Loucy (cell line): ENCODE data around the gene ZBTB7B.

Experiments
- H2AFZ ChIP-seq: fragments of 200-600 bp; sonication (generic); 2 replicates; pipeline ENCODE4 v1.6.0; 2016; ENCODE audit warnings: antibody characterized with exemption, mild to moderate bottlenecking, low read length, moderate library complexity
- H3F3A ChIP-seq: fragments of 200-600 bp; 2 replicates; pipeline ENCODE4 v1.6.0; 2016; ENCODE audit warnings: antibody characterized with exemption, low read depth, mild to moderate bottlenecking
- H3K27me3 ChIP-seq: fragments of 200-600 bp; sonication (generic); 2 replicates; pipeline ENCODE4 v1.6.1; 2014; ENCODE audit warnings: low read length, mild to moderate bottlenecking; ENCODE audit not compliant: insufficient read depth, poor library complexity, severe bottlenecking
- H3K36me3 ChIP-seq: fragments of 200-600 bp; sonication (generic); 2 replicates; pipeline ENCODE4 v1.6.1; 2016; ENCODE audit warnings: low read length; ENCODE audit not compliant: insufficient read depth
- H3K4me1 ChIP-seq: fragments of 200-600 bp; sonication (generic); 2 replicates; pipeline ENCODE4 v1.5.1; 2014; ENCODE audit warnings: low read length, mild to moderate bottlenecking; ENCODE audit not compliant: insufficient read depth, poor library complexity, severe bottlenecking
- H3K4me2 ChIP-seq: fragments of 200-600 bp; sonication (generic); 2 replicates; pipeline ENCODE4 v1.6.0; 2014; ENCODE audit warnings: antibody characterized with exemption, low read length, low read depth, mild to moderate bottlenecking; ENCODE audit not compliant: poor library complexity, severe bottlenecking
- H3K4me3 ChIP-seq: fragments of 200-600 bp; sonication (generic); 2 replicates; pipeline ENCODE4 v1.5.1; 2014; ENCODE audit warnings: low read length, mild to moderate bottlenecking, mixed read lengths; ENCODE audit not compliant: poor library complexity, severe bottlenecking
- H3K79me2 ChIP-seq: fragments of 200-600 bp; sonication (generic); 2 replicates; pipeline ENCODE4 v1.6.1; 2014; ENCODE audit warnings: low read length; ENCODE audit not compliant: insufficient read depth
- H3K9ac ChIP-seq: fragments of 200-600 bp; sonication (generic); 2 replicates; pipeline ENCODE4 v1.6.0; 2014; ENCODE audit warnings: mild to moderate bottlenecking, low read depth, low read length, moderate library complexity; ENCODE audit not compliant: poor library complexity, severe bottlenecking
- H3K9me2 ChIP-seq: fragments of 200-600 bp; sonication (generic); replicated peaks from 2 replicates; pipeline ENCODE4 v1.6.1; 2016; ENCODE audit warnings: low read depth, low read length, mixed read lengths
- H3K9me3 ChIP-seq: fragments of 200-600 bp; sonication (generic); 2 replicates; pipeline ENCODE4 v1.6.1; 2014; ENCODE audit warnings: mild to moderate bottlenecking, antibody characterized with exemption, low read length, low read depth; ENCODE audit not compliant: insufficient read depth
- H4K20me1 ChIP-seq: fragments of 200-600 bp; sonication (generic); 2 replicates; pipeline ENCODE4 v1.6.0; 2014; ENCODE audit warnings: antibody characterized with exemption, low read length, mild to moderate bottlenecking; ENCODE audit not compliant: insufficient read depth, poor library complexity, severe bottlenecking
- EZH2phosphoT487 ChIP-seq: fragments of 200-600 bp; IDR thresholded peaks from 2 replicates; pipeline ENCODE4 v1.6.1; 2018; ENCODE audit warnings: antibody characterized with exemption, mild to moderate bottlenecking, moderate library complexity, borderline replicate concordance
- TF ChIP-seq, protein P1 (sequence below): fragments of 200-600 bp; sonication (generic); conservative IDR thresholded peaks from 2 replicates; pipeline ENCODE4 v1.5.1; 2014; ENCODE audit warnings: mild to moderate bottlenecking, antibody characterized with exemption, low read length

Gene ZBTB7B

DNA sequence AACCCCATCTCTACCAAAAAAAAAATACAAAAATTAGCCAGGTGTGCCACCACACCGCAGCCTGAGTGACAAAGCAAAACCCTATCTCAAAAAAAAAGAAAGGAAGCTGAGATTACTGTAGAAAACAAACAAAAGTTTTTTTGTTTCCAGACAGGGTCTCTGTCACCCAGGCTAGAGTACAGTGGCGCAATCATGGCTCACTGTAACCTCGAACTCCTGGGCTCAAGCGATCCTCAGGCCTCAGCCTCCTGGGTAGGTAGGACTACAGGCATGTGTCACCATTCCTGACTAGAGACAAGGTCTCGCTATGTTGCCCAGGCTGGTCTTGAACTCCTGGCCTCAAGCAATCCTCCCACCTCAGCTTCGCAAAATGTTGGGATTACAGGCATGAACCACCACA, 38.2 kb upstream of the ZBTB7B start:
- Histone ChIP-seq H3K9me3 (no peaks in the 10 kb centered on the region), H3K27me3 (no peaks in the 10 kb centered on the region), H3K9me2 (no peaks in the 10 kb centered on the region), H4K20me1 (peaks cover 13% of the 10 kb centered on the region), H3K79me2 (peaks cover 51% of the 10 kb centered on the region), H3K4me1 (peaks cover 22% of the 10 kb centered on the region), H3K36me3 (peaks cover 40% of the 10 kb centered on the region; the same call in 1 of the 2 replicates), H3F3A (no peaks in the 10 kb centered on the region; the same call in 1 of the 2 replicates), H3K9ac (no peak overlapping the region), H3K4me2 (no peak overlapping the region), H2AFZ (no peak overlapping the region), H3K4me3 (no peak overlapping the region)
- no peak for TF ChIP-seq EZH2phosphoT487
- TF ChIP-seq, protein P1, sequence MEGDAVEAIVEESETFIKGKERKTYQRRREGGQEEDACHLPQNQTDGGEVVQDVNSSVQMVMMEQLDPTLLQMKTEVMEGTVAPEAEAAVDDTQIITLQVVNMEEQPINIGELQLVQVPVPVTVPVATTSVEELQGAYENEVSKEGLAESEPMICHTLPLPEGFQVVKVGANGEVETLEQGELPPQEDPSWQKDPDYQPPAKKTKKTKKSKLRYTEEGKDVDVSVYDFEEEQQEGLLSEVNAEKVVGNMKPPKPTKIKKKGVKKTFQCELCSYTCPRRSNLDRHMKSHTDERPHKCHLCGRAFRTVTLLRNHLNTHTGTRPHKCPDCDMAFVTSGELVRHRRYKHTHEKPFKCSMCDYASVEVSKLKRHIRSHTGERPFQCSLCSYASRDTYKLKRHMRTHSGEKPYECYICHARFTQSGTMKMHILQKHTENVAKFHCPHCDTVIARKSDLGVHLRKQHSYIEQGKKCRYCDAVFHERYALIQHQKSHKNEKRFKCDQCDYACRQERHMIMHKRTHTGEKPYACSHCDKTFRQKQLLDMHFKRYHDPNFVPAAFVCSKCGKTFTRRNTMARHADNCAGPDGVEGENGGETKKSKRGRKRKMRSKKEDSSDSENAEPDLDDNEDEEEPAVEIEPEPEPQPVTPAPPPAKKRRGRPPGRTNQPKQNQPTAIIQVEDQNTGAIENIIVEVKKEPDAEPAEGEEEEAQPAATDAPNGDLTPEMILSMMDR = no peak

DNA sequence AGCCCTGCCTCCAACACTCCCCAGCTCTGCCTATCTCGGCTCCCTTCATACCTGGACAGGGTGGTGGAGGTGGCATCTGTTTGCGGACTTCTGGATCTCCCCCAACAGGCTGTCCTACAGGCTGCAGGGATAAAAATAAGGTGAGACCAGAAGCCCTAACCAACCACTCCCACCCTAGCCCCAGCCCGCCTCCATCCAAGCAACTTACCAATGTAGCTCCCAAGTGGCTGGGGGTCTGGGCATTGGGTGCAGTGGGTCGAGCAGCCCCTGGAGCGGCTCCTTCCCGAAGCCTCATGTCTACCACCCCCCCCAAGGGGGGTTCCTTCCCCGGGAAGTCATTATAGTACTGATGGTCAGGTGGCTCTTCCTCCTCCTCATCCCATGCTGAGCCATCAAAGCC, 36.5 kb upstream of the ZBTB7B start:
- Histone ChIP-seq H3K4me1 (peaks cover 30% of the 10 kb centered on the region), H3K79me2 (peaks cover 51% of the 10 kb centered on the region)

DNA sequence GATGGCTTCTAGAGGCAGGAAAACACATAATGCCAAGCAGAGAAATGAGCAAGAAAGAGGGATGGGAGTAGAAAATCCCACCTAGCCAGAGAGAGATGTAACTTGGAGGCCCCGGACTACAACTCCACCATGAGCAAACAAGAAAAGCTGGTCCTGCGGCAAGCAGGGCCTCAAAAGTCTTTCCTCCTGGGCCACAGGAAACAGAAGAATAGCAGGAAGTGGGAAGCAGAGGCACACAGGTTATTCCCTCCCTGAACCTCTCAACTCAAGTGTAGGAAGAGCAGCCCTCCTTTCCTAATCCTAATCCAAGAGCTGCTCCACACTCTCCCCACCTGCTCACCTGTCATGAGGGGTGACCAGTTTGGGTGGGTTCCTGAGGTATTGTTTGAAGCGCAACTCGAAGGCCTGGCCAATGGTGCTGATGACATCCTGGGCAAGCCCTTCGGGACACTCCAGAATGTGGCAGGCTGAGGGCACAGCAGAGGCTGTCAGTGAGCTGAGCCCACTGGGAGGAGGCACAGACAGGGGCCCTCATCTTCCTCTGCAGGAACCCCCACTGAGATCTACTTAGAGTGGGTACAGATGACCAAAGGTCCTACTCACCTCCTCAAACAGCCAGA, 35.2 kb upstream of the ZBTB7B start:
- no peaks in the 10 kb centered on the region; the same call in 1 of the 2 replicates for H3F3A ChIP-seq

More for the DNA sequence above, 36.5 kb upstream of the ZBTB7B start:
- no peaks in the 10 kb centered on the region; the same call in 1 of the 2 replicates for H3F3A ChIP-seq
- H3K27me3 ChIP-seq = no peaks in the 10 kb centered on the region
- peaks cover 5% of the 10 kb centered on the region for H4K20me1 ChIP-seq
- H2AFZ ChIP-seq = no peak overlapping the region
- H3K9me3 ChIP-seq = no peaks in the 10 kb centered on the region
- no peak for TF ChIP-seq EZH2phosphoT487
- TF ChIP-seq, protein P1 = no peak
- no peak overlapping the region for H3K4me2 ChIP-seq
- no peak overlapping the region for H3K4me3 ChIP-seq
- no peaks in the 10 kb centered on the region for H3K9me2 ChIP-seq
- H3K9ac ChIP-seq = no peak overlapping the region
- H3K36me3 ChIP-seq = peaks cover 40% of the 10 kb centered on the region; the same call in 1 of the 2 replicates

More for the DNA sequence above, 35.2 kb upstream of the ZBTB7B start:
- TF ChIP-seq EZH2phosphoT487 = no peak
- TF ChIP-seq, protein P1 = no peak
- Histone ChIP-seq H3K79me2 (peaks cover 56% of the 10 kb centered on the region), H4K20me1 (peaks cover 6% of the 10 kb centered on the region), H3K4me3 (no peak overlapping the region), H3K9me3 (no peaks in the 10 kb centered on the region), H2AFZ (no peak overlapping the region), H3K4me2 (no peak overlapping the region), H3K36me3 (peaks cover 40% of the 10 kb centered on the region; the same call in 1 of the 2 replicates), H3K4me1 (peaks cover 34% of the 10 kb centered on the region), H3K9ac (no peak overlapping the region), H3K9me2 (no peaks in the 10 kb centered on the region), H3K27me3 (no peaks in the 10 kb centered on the region)
